Measurements from ENCODE around the gene ANKRD17.

The ANKRD17 gene

DNA sequence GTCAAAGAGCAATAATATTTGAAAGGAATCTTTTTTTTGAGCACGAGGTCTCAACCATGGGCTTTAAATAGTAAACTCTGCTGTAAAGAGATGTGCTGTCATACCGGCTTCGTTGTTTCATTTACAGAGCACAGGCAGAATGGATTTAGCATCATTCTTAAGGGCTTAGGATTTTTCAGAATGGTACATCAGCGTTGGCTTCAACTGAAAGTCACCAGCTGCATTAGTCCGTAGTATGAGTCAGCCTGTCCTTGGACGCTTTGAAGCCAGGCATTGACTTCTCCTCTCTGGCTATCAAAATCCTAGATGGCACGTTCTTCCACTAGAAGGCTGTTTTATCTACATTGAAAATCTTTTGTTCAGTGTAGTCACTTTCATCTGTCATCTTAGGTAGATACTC lies 212.7 kb downstream of the ANKRD17 start:
- H3K4me2 ChIP-seq: no peak overlapping the region
- no peaks in the 10 kb centered on the region for H3K36me3 ChIP-seq (ENCODE audit: insufficient read depth)
- no peak overlapping the region for H2AFZ ChIP-seq (ENCODE audit: low read depth)
- no peaks in the 10 kb centered on the region for H3K27me3 ChIP-seq (ENCODE audit: insufficient read depth, low read depth)
- TF ChIP-seq, protein P1, sequence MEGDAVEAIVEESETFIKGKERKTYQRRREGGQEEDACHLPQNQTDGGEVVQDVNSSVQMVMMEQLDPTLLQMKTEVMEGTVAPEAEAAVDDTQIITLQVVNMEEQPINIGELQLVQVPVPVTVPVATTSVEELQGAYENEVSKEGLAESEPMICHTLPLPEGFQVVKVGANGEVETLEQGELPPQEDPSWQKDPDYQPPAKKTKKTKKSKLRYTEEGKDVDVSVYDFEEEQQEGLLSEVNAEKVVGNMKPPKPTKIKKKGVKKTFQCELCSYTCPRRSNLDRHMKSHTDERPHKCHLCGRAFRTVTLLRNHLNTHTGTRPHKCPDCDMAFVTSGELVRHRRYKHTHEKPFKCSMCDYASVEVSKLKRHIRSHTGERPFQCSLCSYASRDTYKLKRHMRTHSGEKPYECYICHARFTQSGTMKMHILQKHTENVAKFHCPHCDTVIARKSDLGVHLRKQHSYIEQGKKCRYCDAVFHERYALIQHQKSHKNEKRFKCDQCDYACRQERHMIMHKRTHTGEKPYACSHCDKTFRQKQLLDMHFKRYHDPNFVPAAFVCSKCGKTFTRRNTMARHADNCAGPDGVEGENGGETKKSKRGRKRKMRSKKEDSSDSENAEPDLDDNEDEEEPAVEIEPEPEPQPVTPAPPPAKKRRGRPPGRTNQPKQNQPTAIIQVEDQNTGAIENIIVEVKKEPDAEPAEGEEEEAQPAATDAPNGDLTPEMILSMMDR (conservative IDR thresholded peaks at IDR 0.05; ENCODE audit: low read depth, low read length): no peak
- H3K79me2 ChIP-seq (ENCODE audit: insufficient read depth, low read depth): no peaks in the 10 kb centered on the region
- no peaks in the 10 kb centered on the region for H4K20me1 ChIP-seq (ENCODE audit: insufficient read depth)
- no peaks in the 10 kb centered on the region for H3K4me1 ChIP-seq (ENCODE audit: low read depth, poor library complexity, severe bottlenecking)
- no peak overlapping the region for H3K27ac ChIP-seq
- no peak overlapping the region for H3K9ac ChIP-seq
- H3K4me3 ChIP-seq (IDR thresholded peaks at IDR 0.05; ENCODE audit: insufficient read depth, low read depth, low read length): no peak overlapping the region

DNA sequence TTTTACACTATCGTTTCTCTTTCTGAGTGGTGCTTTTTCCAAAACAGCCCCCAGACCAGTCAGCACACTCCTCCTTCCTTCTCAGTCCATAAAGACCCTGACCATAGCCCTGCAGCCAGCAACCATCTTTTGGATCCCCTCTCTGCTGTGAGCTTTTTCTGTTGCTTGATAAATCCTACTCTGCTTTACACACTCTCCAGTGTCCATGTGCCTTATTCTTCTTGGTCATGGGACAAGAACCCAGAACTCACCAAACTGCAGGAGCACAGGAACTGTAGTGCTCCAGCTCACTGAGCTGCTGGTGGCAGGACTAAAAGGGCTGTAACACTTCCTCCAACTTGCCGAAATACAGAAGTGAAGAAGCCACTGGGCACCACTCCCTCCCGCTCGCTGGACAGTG lies 221.5 kb downstream of the ANKRD17 start:
- Histone ChIP-seq H3K4me3 (IDR thresholded peaks at IDR 0.05; ENCODE audit: insufficient read depth, low read depth, low read length) (no peak overlapping the region), H3K36me3 (ENCODE audit: insufficient read depth) (no peaks in the 10 kb centered on the region), H3K79me2 (ENCODE audit: insufficient read depth, low read depth) (no peaks in the 10 kb centered on the region), H3K27ac (no peak overlapping the region), H3K4me1 (ENCODE audit: low read depth, poor library complexity, severe bottlenecking) (no peaks in the 10 kb centered on the region), H3K4me2 (no peak overlapping the region), H3K27me3 (ENCODE audit: insufficient read depth, low read depth) (no peaks in the 10 kb centered on the region), H3K9ac (no peak overlapping the region), H2AFZ (ENCODE audit: low read depth) (no peak overlapping the region), H4K20me1 (ENCODE audit: insufficient read depth) (no peaks in the 10 kb centered on the region)
- TF ChIP-seq, protein P1 (conservative IDR thresholded peaks at IDR 0.05; ENCODE audit: low read depth, low read length): no peak

DNA sequence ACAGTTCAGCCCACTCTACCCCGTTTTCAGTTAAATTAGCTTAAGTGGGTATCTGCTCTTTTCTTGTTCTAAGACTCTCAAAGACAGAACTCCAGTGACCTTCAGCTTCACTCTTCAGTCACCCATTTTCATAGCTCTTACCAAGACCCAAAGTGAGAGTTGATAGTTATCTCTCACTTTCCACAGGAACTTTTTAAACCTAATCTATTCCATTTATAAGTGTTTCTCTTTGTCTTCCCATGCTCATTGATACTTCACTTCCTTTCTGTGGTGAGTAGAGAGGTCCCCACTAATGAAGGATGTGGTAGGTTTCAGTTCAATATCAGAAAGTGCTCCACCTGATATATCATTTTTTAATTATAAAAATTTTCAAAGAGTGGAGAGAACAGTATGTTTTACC lies 222.5 kb downstream of the ANKRD17 start:
- Histone ChIP-seq H3K27me3 (ENCODE audit: insufficient read depth, low read depth) (no peaks in the 10 kb centered on the region), H3K27ac (no peak overlapping the region), H3K4me2 (no peak overlapping the region), H3K4me1 (ENCODE audit: low read depth, poor library complexity, severe bottlenecking) (no peaks in the 10 kb centered on the region), H3K36me3 (ENCODE audit: insufficient read depth) (no peaks in the 10 kb centered on the region), H3K4me3 (IDR thresholded peaks at IDR 0.05; ENCODE audit: insufficient read depth, low read depth, low read length) (no peak overlapping the region), H3K79me2 (ENCODE audit: insufficient read depth, low read depth) (no peaks in the 10 kb centered on the region), H2AFZ (ENCODE audit: low read depth) (no peak overlapping the region), H4K20me1 (ENCODE audit: insufficient read depth) (no peaks in the 10 kb centered on the region), H3K9ac (no peak overlapping the region)
- TF ChIP-seq, protein P1 (conservative IDR thresholded peaks at IDR 0.05; ENCODE audit: low read depth, low read length): no peak

DNA sequence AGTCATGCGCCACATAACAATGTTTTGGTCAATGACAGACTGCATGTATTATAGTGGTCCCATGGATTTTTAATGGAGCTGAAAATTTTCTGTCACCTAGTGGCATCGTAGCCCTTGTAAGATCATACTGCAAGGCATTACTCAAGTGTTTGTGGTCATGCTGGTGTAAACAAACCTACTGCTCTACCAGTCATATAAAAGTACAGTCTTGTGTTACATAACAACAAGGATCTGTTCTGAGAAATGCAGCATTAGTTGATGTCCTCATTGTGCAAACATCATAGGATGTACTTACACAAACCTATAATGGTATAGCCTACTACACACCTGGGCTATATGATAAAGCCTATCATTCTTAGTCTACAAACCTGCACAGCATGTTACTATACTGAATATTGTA lies 223.7 kb downstream of the ANKRD17 start:
- no peak overlapping the region for H2AFZ ChIP-seq (ENCODE audit: low read depth)
- H3K4me2 ChIP-seq: no peak overlapping the region
- H3K27me3 ChIP-seq (ENCODE audit: insufficient read depth, low read depth): no peaks in the 10 kb centered on the region
- H3K36me3 ChIP-seq (ENCODE audit: insufficient read depth): no peaks in the 10 kb centered on the region
- H3K4me3 ChIP-seq (IDR thresholded peaks at IDR 0.05; ENCODE audit: insufficient read depth, low read depth, low read length): no peak overlapping the region
- H3K27ac ChIP-seq: no peak overlapping the region
- H3K4me1 ChIP-seq (ENCODE audit: low read depth, poor library complexity, severe bottlenecking): no peaks in the 10 kb centered on the region
- H3K9ac ChIP-seq: no peak overlapping the region
- no peaks in the 10 kb centered on the region for H3K79me2 ChIP-seq (ENCODE audit: insufficient read depth, low read depth)
- TF ChIP-seq, protein P1 (conservative IDR thresholded peaks at IDR 0.05; ENCODE audit: low read depth, low read length): no peak
- H4K20me1 ChIP-seq (ENCODE audit: insufficient read depth): no peaks in the 10 kb centered on the region

Data from KMS-11 (cell line).